GM21526 (cell line): ENCODE measurements around the gene DNMT3B.
"Not testable (repeated sequence)": the region's sequence is repeated elsewhere in the genome, so short reads cannot be mapped to it uniquely, and the experiment has no call there.

Experiments used
- ATAC-seq: cut with Tn5 transposase; IDR thresholded peaks from one replicate; pipeline ENCODE4 v1.9.1; 2021; ENCODE audit warnings: moderate library complexity; ENCODE audit not compliant: unreplicated experiment, low FRiP score

DNMT3B gene

DNA sequence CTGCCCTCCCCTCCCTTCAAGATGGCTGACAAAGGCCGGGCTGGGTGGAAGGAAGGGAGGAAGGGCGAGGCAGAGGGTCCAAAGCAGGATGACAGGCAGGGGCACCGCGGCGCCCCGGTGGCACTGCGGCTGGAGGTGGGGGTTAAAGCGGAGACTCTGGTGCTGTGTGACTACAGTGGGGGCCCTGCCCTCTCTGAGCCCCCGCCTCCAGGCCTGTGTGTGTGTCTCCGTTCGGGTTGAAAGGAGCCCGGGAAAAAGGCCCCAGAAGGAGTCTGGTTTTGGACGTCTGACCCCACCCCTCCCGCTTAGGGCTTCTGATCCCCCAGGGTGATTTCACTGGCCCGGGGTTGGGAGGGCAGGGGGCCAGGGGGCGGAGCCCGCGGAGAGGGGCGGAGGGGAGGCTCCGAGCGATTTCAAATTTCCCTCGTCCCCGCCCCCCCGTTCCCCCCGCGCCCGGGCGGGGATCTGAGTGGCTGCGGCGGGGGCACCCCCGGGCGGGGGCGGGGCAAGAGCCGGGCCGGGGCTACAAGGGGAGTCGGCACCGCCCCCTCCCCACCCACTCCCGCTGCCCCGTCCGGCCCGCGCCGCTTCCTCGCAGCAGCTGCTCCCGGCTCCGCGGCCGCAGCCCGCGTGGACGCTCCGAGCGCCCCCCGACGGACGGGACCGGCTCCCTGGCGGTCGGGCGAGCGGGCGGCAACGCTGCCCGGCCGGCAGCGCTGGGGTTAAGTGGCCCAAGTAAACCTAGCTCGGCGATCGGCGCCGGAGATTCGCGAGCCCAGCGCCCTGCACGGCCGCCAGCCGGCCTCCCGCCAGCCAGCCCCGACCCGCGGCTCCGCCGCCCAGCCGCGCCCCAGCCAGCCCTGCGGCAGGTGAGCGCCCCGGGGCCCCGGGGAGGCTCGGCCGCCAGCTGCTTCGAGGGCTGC is at the start of gene DNMT3B:
TSS of gene DNMT3B (plus strand) at position 555 of the 923 bp plus-strand sequence. CDS start 17,939 bp downstream, outside the sequence.
- peak; percentile 53 for ATAC-seq

DNA sequence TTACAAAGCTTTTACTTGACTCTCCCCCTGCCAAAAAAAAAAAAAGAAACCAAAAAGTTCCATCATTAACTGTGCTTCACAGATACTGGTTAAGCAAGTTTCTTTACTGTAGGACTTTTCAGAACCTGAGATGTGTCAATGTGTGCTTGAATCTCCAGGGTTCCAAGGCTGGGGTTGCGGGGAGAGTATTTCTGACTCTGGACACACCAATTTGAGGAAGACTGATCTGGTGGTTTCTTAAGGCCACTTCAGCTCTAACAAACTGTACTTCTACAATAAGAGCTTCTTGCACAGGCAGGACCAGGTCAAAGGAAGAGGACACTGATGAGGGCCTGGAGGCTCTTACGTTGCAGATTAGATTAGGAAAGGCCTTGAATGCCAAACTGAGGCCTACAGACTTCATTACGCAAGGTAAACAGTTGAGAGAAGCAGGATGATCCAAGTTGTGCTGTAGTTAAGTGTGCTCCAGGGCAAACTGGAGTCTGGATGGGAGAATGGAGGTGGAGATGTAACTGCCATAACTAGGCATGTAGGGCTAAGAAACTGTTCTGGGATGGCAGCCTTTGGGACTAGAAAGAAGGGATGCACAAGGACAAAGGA is 43.3 kb upstream of the DNMT3B start:
- ATAC-seq: no peak

DNA sequence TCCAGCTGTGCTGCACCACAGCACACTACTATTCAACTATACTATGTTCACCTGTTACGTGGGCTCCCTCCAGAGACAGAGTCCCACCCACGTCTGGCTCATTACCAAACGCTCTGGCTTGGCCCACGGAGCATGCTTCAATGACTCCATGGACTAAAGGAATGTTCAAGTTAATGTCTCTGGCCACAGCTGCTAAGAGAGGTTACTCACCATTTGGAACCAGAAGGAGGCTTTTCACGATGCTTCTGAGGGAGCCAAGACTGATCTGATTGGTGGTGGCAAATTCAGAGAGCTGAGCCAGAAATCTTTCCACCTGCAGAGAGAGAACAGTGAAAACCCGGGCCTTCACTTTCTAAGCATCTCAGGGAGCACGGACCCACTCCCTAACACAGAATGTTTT is 34.5 kb upstream of the DNMT3B start:
- no peak for ATAC-seq

DNA sequence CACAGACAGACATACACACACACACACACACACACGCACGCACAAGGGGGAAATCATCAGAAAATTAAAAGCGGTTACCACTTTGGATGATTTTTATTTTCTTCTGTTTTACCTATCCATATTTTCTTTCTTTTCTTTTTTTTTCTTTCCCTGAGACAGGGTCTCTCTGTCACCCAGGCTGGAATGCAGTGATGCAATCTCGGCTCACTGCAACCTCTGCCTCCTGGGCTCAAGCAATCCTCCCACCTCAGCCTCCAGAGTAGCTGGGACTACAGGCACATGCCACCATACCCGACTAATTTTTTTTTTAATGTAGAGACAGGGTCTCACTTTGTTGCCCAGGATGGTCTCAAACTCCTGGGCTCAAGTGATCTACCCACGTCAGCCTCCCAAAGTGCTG is 33.8 kb upstream of the DNMT3B start:
- ATAC-seq: not testable (repeated sequence)

DNA sequence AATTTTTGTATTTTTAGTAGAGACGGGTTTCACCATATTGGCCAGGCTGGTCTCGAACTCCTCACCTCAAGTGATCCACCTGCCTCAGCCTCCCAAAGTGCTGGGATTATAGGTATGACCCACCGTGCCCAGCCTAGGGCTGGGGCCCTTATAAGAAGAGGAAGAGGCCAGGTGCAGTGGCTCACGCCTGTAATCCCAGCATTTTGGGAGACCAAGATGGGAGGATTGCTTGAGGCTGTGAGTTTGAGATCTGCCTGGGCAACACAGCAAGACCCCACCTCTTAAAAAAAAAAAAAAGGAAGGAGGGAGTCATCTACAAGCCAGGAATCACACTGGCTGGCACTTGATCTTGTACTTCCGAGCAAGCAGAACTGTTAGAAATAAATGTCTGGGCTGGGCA is 32.9 kb upstream of the DNMT3B start:
- not testable (repeated sequence) for ATAC-seq

DNA sequence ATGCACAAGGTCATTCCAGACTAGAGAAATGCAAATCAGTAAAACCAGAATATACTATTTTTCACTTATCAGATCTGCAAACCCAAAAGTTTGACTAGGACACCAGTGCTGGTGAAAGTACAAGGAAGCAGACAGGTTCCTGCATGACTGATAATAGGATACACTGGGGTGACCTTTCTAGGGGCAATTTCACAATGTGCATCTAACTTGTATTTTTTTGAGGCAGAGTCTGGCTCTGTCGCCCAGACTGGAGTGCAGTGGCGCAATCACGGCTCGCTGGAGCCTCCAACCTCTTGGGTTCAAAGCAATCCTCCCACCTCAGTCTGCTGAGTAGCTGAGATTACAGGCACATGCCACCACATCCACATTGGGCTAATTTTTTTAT is 30.3 kb upstream of the DNMT3B start:
- no peak for ATAC-seq

DNA sequence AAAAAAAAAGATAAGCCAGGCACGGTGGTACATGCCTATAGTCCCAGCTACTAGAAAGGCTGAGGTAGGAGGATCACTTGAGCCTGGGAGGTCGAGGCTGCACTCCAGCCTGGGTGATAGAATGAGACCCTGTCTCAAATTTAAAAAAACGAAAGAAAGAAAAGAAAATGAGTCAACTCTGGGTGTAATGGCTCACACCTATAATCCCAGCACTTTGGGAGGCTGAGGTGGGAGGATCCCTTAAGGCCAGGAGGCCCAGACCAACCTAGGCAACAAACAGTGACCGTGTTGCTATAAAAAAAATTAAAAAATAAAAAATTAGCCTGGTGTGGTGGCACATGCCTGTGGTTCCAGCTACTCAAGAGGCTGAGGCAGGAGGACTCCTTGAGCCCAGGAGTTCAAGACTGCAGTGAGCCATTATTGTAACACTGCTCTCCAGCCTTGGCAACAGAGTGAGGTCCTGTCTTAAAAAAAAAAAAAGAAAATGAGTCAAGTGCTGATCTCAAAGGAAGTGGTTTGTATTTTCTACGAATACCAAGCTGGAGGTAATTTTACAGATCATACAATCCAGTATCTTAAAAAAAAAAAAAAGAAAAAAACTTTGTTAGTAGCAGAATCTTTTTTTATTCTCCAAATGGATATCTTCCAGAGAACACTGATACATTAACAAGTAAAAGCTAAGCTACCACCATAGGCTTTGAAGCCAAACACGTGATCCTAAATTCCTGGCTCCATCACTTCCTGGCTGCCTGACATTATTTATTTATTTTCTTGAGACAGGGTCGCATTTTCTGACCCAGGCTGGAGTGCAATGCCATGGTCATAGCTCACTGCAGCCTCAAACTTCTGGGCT is 24.6 kb upstream of the DNMT3B start:
- no peak for ATAC-seq

DNA sequence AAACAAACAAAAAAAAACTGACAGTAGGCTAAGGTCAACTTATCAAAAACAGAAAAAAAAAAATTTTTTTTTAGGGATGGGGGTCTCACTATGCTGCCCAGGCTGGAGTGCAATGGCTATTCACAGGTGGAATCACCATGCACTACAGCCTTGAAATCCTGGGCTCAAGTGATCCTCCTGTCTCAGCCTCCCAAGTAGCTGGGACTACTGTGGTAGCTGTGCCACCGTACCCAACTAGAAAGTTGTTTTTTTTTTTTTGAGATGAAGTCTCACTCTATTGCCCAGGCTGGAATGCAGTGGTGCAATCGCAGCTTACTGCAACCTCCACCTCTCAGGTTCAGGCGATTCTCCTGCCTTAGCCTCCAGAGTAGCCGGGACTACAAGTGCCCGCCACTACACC is 21.0 kb upstream of the DNMT3B start:
- no peak for ATAC-seq

DNA sequence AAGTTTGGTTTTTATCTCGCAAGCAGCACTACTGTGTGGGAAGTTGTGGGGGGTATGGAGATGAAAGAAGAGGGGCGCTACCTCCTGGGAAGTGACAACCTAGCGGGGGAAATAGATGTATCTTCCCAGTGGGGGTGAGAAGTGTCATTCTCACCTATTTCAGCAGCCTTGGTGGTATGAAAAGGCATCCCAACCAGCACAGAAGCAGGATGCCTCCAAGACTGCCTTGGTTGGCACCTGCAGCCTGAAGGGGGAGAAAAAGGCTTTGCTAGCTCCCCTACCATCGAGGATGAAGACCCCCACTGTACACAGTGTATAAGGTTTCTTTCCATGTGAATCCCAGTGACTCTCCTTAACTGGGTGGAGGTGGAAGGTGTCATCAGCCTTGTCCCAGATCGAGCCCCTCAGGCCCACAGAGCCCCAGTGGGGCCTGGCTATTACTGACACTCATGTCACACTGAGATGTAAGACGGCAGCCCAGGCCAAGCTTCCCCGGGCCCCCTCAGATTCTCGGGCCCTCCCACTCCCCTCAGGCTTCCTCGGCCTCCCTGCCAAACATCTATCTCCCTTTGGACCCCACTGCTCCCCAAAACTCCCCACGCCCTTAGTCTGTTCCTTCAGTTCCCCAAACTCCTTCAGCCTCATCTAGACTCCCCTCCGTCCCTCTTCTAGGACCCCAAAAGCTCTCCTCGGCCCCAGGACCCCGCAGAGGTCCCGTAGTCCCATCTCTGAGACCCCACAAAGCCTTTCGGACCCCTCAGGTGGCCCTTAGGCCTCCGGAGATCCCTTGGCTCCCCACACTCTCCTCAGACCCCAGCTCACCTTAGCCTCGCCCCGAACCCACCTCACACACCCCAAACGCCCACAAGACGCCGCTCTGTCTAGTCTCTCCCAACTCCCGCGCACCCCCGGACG is 19.6 kb upstream of the DNMT3B start:
- no peak for ATAC-seq

DNA sequence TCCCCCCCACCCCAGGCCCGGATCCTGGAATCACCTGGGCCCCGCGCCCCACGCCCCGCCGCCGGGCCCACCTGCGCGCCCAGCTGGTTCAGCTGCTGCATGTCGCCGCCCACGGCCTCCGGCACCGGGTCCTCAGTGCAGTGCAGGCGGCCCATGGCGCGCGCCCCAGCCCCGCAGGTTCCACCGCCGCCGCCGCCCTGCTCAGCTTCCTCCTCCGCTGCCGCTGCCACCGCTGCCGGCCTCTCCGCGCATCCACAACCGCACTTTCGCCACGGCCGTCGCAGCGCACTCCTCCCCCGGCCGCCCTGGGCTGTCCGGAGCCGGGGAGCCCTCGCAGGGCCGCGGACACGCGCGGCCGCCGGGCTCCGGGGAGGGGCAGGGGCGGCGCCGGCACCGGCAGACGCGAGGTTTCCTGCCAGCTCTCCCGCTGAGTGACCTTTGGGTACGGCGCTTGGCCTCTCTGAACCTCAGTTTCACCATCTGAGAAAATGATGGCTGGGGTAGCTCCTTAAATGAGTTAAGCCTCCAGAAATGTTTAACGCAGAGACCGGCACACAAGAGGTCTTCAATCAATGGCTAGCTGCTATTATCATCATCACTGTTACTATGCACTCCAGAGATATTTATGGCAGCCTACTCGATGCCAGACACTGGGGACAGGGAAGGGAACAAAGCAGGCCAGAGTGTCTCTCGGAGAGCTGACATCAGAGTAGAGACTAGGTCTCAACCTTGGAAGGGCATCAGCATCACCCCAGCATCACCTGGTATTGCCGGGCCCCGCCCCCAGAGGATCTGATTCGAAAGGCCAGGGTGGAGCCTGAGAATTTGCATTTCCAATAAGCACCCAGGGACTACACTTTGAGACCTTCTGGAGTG is 18.7 kb upstream of the DNMT3B start, which contains the start of gene COMMD7:
TSS of gene COMMD7 (minus strand) at position 231 of the 876 bp plus-strand sequence. CDS start at position 155, 76 bp downstream.
- peak; percentile 62 for ATAC-seq

DNA sequence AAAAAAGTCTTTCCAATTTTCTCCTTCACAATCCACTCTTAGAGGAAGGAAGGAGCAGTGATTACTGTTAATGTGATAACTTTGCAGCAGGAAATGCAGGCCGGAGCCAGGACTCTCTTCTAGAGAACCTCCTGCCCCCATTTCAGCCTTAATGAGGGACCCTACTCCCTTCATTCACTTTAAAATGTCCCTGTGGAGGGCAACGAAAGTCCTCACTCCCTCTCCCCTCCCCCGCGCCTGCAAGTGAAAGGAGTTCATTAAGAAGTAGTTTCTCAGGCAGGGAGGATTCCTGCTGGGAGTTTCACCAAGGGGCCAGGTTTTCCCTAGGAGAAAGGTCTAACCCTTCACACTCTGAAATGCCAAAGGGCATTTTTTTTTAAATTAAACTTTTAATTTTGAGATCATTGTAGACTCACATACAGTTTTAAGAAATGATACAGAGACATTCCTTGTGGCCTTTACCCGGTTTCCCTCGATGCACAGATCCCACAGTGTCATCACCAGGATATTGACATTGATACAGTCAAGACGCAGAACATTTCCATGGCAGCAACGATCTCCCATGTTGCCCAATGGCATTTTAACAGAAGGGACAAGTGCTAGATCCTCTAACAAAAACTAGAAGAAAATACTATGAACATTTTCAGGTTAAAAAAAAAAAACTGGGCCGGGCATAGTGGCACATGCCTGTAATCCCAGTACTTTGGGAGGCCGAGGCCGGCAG is 12.1 kb upstream of the DNMT3B start:
- ATAC-seq: no peak

DNA sequence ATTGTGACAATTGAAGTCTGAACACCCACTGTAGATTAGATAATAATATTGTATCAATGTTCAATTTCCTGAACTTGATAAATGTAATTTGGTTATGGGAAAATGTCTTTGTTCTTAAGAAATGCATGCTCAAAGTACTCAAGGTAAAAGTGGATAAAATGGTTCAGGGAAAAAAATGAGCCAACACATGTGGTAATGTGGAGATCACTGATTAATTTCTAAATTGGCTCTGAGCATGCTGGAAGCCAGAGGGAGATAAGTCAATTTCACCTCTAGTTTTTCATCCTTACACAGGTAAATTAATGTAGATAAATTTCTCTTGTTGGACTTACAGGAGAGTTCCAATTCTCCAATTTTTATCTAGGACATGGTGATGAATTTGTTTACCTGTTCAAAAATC is 10.9 kb upstream of the DNMT3B start:
- ATAC-seq: no peak

DNA sequence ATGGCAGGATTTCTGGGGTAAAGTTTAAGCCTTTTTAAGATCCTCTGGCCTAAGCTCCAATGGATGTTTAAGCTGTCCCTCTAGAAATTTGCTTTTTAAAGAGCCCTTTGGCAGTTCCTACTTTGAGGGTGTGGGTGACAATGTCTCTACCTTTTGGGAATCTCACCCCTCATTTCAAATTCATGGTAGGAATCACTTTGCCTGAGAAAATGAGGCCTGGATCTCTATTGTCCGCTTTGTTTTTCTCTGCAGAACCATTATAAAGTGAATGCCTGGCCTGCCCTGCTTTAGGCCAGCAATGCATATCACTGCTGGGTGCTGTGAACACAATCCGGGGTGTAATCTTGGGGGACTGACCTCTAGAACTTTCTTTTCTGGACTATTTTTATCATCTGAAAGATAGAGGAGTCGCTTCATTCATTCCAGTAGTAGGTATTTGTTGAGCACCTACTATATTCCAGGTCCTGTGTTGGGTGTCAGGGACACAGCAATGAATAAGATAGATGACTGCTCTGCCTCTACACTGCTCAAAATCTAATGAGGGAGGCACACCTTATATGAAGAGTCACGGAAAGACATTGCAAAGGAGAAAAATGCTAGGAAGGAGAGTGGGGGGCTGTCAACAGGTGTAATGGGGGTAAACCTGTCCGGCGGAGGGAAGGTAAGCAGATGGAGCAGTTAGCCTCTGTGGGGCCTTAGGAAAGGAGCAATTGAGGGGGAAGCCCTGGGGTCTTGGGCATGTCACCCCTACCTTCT is 10.3 kb upstream of the DNMT3B start:
- ATAC-seq: no peak

DNA sequence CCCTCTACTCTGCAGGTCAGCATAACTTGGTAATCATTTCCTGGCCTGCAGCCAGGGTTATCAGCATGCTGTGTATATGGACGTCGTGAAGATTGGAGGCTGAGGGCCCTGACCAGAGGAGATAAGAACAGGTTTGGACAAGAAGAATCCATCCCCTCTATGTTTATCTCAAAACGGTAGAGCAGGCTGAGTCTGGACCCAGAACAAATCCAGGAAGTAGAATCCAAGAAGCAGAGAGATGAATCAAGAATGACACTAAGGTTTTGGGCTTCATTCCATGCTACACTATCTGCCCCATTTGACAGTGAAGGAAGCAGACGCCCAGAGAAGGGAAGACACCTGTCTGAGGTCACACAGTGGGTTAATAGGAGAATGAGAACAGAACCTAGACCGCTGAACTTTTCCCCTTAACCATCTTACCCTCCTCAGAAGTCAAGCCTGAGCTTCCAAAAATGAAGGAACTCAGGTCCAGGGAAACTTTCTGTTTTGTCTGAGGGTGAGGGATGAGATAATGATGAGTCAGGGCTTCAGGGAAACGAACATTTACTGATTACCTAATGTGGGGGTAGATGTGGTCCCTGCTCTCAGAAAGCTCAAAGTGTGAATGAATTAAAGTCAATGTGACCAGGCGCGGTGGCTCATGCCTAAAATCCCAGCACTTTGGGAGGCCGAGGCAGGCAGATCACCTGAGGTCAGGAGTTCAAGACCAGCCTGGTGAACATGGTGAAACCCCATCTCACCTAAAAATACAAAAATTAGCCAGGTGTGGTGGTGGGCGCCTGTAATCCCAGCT is 9.5 kb upstream of the DNMT3B start:
- no peak for ATAC-seq

DNA sequence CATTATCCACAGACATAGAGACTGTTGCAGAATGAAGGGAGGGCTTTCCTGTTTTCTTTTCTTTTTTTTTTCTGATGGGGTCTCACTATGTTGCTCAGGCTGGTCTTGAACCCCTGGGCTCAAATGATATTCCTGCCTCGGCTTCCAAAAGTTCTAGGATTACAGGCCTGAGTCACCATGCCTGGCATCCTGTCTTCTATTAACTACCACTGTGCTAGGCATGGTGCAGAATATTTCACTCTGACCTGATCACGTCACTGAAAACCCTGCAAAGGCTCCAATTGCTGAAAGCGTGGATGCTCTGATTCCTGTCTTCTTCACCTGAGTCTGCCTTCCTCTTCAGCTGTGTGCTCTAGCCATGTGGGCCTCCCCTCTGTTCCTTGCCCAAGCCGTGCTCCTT is 8.5 kb upstream of the DNMT3B start:
- ATAC-seq: no peak

DNA sequence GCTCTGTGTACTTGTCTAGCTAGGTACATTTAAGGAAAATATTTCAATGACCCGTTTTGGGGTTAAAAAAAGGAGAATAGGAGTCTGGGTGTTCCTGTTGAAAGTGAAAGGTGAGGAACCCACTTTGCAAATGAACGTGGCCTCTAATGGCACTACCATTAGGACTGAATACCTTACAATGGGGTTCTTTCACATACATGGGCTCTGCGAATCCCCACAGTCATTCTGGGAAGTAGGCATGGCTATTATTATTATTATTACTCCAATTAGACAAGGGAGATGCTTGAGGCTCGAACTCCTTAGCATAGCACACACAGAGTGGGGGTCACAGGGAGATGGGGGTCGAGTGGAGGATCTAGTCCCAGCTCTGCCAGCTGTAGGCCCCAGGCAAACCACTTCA is 6.0 kb upstream of the DNMT3B start:
- no peak for ATAC-seq

DNA sequence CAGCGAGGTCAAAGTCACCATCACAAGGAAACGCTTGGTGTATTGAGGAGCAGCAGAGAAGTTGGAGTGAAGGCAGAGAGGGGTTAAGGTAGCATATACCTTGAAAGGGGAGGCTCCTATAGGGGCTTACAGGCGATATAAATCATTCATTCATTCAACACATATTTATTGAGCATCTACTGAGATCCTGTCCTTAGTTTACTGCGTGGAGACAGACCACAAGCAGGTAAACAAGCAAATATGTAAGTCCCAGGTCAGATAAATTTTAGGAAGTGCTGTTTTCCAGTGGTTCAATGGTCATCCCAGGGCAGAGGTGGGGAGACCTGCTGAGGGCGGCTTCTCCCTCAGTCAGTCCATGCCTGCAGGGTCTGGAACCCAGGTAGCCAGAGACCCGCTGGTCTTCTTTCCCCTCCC is 761 bp upstream of the DNMT3B start:
- no peak for ATAC-seq
